NCI-H460 (cell line): ENCODE data around the gene CABP2. TPM values are rescaled to one million over a fixed set of nuclear protein-coding genes. Genes with fewer than 3 reads are reported as not detected.
A peak's percentile ranks its signal among the peaks of the same experiment; 100 is the strongest.
"Not testable (repeated sequence)": the region's sequence is repeated elsewhere in the genome, so short reads cannot be mapped to it uniquely, and the experiment has no call there.

Experiments used
- DNase-seq: peaks from one replicate; pipeline ENCODE4 v3.0.0-alpha.2; 2016; ENCODE audit warnings: low read depth; ENCODE audit errors: extremely low read depth
- total RNA-seq: library from RNA; depleted of rRNA; stranded (reverse); fragments of >200 nt; shearing (Covaris generic); gene quantifications from 2 replicates; pipeline ENCODE4 v1.2.3, GENCODE V29; 2014

The CABP2 gene
- total RNA-seq, 1 experiment from 2014 or later: not detected

- DNase-seq: not testable (repeated sequence)
These were observed 11.7 kb downstream of the CABP2 start for GRCh38 chr11:67511558-67511957.

- no peak for DNase-seq
These were observed 13.3 kb downstream of the CABP2 start for GRCh38 chr11:67510023-67510345.

GRCh38 chr11:67508486-67509121, 14.6 kb downstream of the CABP2 start:
- DNase-seq: peak; percentile 93

GRCh38 chr11:67507864-67508485, 15.3 kb downstream of the CABP2 start, which contains the start of gene CDK2AP2:
Gene CDK2AP2, minus strand, starts transcription at chr11:67508162. Its CDS starts 80 bp downstream, at chr11:67508082.
- peak; percentile 97 for DNase-seq

GRCh38 chr11:67507242-67507863, 15.9 kb downstream of the CABP2 start:
- no peak for DNase-seq

- no peak for DNase-seq
These were observed 16.7 kb downstream of the CABP2 start for GRCh38 chr11:67506426-67507051.

- DNase-seq: peak; percentile 96
These were observed 17.4 kb downstream of the CABP2 start for GRCh38 chr11:67505605-67506396.

- peak; percentile 45 for DNase-seq
These were observed 18.2 kb downstream of the CABP2 start, which contains the start of gene PITPNM1 for GRCh38 chr11:67504950-67505581. Gene PITPNM1, minus strand, starts transcription at chr11:67505363. Its CDS starts 1,183 bp downstream, at chr11:67504180.

GRCh38 chr11:67504005-67504949, 19.0 kb downstream of the CABP2 start:
- peak; percentile 15 for DNase-seq

- DNase-seq: no peak
These were observed 19.9 kb downstream of the CABP2 start for GRCh38 chr11:67503119-67504004.

GRCh38 chr11:67502328-67502979, 20.8 kb downstream of the CABP2 start:
- no peak for DNase-seq

GRCh38 chr11:67501854-67502253, 21.4 kb downstream of the CABP2 start:
- no peak for DNase-seq

- DNase-seq: no peak
These were observed 22.2 kb downstream of the CABP2 start for GRCh38 chr11:67500831-67501715.

- DNase-seq: no peak
These were observed 22.8 kb downstream of the CABP2 start for GRCh38 chr11:67500484-67500821.

- no peak for DNase-seq
These were observed 23.3 kb downstream of the CABP2 start for GRCh38 chr11:67499808-67500483.

GRCh38 chr11:67498544-67498972, 24.7 kb downstream of the CABP2 start:
- DNase-seq: no peak
